ENCODE results near the gene ZNF883.

Gene ZNF883

DNA sequence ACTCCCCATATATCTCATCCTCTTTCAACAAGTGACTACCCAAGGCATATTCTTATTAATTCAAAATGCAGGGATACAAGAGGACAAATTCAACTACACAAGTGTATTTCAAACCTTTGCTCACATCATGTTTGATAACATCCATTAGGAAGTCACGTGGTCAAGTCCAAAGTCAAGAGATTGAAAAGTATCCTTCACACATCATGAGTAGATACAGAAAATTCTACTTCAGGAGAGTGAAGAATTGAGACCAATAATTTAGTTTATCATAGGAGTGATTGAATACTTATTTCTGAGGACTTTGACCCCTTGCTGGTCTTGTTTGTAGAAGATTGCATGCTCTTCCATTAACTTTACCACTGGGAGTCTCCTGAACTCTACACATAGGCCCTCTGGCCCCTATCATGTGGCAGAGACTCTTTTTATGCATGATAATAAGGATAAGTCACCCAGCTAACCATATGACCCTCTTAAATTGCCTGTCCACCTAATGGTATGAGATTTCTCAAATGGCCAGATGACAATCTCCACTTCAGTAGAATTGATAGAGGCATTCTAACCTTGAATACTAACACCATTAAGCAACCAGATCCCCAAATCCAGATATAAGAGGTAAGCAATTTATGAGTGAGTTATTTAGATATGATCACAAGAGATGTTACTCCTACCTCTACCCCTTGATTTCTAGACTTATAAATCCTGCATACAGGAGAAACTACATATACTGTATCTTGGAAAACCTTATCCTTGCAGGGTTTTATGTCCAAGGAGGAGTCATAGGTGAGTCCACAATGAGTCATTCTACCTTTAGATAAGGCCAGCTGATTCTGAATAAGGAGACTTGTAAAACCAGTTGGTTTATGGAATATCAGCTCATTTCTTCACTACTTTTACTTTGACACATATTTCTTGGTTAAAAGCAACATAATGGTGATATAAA lies 94.7 kb downstream of the ZNF883 start:
- no peak for DNase-seq

GRCh38 chr9:112914524-112914923 lies 97.5 kb downstream of the ZNF883 start:
- DNase-seq, result no peak

GRCh38 chr9:112913326-112913725 lies 98.7 kb downstream of the ZNF883 start:
- DNase-seq, result no peak

DNA sequence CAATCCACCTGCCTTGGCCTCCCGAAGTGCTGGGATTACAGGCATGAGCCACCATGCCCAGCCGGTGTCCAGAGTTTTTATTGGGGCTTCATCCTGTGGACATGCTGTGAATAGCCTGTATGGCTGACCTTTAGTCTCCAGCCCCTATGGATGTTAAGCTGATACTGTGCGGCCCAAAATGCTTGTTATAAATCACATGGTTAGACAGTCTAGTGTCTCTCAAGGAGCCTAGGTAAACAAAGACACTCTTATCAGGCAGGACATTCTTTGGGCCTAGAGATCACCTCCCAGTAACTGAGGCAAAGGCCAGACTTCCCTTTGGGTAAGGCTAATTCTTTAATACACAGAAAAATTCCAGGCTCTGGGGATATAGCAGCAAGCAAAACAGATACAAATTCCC lies 99.4 kb downstream of the ZNF883 start:
- DNase-seq, result no peak

GRCh38 chr9:112911736-112912135 lies 100.3 kb downstream of the ZNF883 start:
- DNase-seq, result no peak
